HK-2 (cell line): ENCODE results near the gene AKT1.
"Not testable (repeated sequence)": the region's sequence is repeated elsewhere in the genome, so short reads cannot be mapped to it uniquely, and the experiment has no call there.

ENCODE experiments used
- DNase-seq: peaks from one replicate; pipeline ENCODE4 v3.0.0-alpha.2; 2018; ENCODE audit not compliant: unreplicated experiment

AKT1 gene

GRCh38 chr14:104818714-104819161 is 23.2 kb upstream of the AKT1 start:
- no peak for DNase-seq

GRCh38 chr14:104817930-104818713 is 22.6 kb upstream of the AKT1 start:
- DNase-seq, result no peak

- no peak for DNase-seq
Observed at GRCh38 chr14:104816616-104816884, 21.0 kb upstream of the AKT1 start.

GRCh38 chr14:104814701-104815100 is 19.2 kb upstream of the AKT1 start:
- DNase-seq, result not testable (repeated sequence)

- no peak for DNase-seq
Observed at GRCh38 chr14:104813286-104813685, 17.7 kb upstream of the AKT1 start.

- no peak for DNase-seq
Observed at GRCh38 chr14:104810316-104810715, 14.8 kb upstream of the AKT1 start.

GRCh38 chr14:104808456-104808855 is 12.9 kb upstream of the AKT1 start:
- no peak for DNase-seq

- no peak for DNase-seq
Observed at GRCh38 chr14:104806625-104807465, 11.3 kb upstream of the AKT1 start.

- DNase-seq, result no peak
Observed at GRCh38 chr14:104805941-104806624, 10.5 kb upstream of the AKT1 start.

- peak; percentile 78 for DNase-seq
Observed at GRCh38 chr14:104805326-104805678, 9.8 kb upstream of the AKT1 start.

- DNase-seq, result no peak
Observed at GRCh38 chr14:104804481-104805325, 9.2 kb upstream of the AKT1 start.

- DNase-seq, result no peak
Observed at GRCh38 chr14:104803912-104804410, 8.4 kb upstream of the AKT1 start.

GRCh38 chr14:104803280-104803911 is 7.8 kb upstream of the AKT1 start:
- DNase-seq, result no peak

GRCh38 chr14:104802394-104803184 is 7.0 kb upstream of the AKT1 start:
- no peak for DNase-seq

- no peak for DNase-seq
Observed at GRCh38 chr14:104801520-104802393, 6.2 kb upstream of the AKT1 start.

GRCh38 chr14:104800771-104801519 is 5.4 kb upstream of the AKT1 start, which contains the start of gene ZBTB42:
ZBTB42 (plus strand) TSS chr14:104801101; CDS start chr14:104801198, 97 bp downstream.
- DNase-seq, result peak; percentile 46

GRCh38 chr14:104800015-104800770 is 4.6 kb upstream of the AKT1 start:
- DNase-seq, result peak; percentile 51
